NCI-H1105 treated with DMSO at 0.1 percent for 48 hours (cell line): Measurements from ENCODE around the gene NEU2.

Experiments
- DNase-seq: peaks from one replicate; lab custom pipeline; 2025; lab: John Stamatoyannopoulos, UW

The NEU2 gene

GRCh38 chr2:233032551-233033320 is at the start of gene NEU2:
TSS of gene NEU2 (plus strand) at chr2:233032672. CDS start at chr2:233032672, 0 bp downstream.
- no peak for DNase-seq

- DNase-seq, result no peak
Observed at GRCh38 chr2:232982926-232983668, 49.4 kb upstream of the NEU2 start.

DNA sequence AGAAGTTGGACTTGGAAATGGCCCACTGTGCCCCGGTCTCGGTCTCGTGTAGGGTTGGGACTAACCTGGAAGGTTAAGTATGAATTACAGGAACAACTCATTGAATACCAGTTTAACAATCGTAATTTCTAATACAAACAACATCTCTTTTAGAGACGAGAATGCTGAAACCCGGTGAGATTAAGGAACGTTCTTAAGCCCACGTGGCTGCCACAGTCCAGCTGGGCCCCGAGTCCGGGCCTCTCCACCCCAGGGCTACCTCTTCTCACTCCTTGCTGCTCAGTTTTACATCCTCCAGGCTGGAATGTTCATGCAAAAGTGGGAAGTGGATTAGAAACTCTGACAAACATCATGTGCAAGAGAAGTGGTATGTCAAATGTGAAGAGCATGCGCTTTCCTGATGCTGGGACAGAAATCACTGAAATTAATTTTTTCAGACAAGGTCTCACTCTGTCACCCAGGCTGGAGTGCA is 48.8 kb upstream of the NEU2 start:
- no peak for DNase-seq

DNA sequence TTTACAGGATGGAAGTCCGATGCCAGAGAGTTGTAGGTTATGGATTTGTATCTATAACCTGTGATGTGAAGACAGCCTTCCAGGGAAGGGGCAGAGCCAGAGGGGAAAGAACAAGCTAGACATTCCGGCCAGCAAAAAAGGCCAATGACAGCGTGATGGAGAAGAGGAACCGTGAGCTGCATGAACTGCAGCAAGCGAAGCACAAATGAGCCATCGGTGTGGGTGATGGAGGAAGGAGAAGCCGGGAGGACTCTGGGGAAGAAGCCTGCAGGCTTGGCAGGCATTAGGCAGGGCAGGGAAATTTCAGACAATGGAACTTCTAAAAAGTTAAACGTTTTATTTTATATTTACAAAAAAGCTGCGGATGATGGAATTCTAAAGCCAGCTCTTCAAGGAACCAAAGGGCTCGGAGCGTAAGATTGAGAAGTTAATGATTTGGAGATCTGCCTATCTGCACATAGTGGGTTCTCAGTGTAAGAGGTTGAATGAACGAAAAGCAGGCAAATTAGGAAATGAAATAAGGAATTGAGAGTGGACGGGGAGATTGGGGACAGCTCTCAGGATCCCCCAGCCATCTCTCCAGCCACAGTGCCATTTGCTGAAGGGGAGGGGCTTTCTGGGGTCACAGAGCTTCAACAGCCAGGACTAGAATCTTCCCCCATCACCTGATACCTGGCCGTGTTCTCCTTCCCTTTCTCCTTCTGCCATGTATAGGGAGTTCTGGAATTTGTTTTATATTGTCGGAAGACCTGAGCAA is 47.8 kb upstream of the NEU2 start:
- no peak for DNase-seq

DNA sequence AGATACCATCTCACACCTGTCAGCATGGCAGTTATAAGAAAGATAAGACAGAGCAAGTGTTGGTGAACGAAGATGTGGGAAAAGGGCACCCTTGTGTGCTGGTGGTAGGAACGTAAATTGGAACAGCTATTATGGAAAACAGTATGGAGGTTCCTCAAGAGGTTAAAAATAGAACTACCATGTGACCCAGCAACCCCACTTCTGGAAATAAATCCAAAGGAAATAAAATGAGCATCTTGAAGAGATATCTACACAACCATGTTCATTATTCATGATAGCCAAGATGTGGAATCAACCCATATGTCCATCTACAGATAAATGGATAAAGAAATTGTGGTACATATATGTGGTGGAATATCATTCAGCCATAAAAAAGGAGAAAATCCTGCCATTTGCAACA is 46.3 kb upstream of the NEU2 start:
- no peak for DNase-seq

- DNase-seq, result no peak
Observed at GRCh38 chr2:232993231-232993821, 39.1 kb upstream of the NEU2 start.

GRCh38 chr2:232994446-232994845 is 38.0 kb upstream of the NEU2 start:
- no peak for DNase-seq

DNA sequence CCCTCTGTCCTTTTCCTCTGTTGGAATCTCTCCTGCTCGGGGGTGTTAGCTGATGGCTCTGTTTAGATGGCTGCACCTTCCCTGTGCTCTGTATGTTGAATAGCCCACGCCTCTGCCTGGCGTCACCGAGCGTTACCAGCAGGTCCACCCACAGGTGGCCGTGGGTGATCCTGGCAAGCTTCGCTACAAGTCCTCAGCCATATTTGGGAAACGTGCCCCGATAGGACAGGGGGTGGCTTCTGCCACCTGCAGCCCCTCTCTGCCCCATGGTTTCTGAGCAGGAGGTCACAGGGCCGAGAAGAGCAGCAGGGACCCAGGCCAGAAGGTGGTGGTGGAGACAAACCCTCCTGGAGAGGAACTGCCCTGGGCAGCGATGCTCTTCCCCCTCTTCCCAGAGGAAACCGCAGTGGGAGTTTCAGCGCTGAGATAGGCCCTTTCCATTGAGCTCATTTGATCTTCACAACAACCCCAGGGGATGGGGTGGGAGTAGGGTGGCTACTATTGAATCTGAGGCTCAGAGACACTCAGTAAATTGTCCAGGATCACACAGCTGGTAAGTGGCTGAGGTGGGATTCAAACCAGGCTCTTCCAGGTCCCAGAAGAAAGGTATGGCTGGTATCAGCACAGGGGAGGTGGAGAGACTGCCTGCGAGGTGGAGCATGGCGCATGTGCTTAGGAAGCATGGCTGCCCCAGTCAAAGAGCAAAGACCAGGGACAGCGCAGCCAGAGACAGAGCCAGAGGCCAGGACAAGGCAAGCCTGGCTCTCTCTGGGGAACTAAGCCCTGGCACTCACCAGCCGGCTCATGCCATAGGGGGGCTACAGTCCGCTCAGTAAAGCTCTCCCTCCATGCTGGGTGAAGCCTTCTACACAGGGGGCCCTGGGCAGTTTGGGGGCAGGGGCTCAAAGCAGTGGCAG is 34.5 kb upstream of the NEU2 start:
- no peak for DNase-seq

- DNase-seq, result no peak
Observed at GRCh38 chr2:232998666-232998985, 33.8 kb upstream of the NEU2 start.

GRCh38 chr2:232999354-232999753 is 33.1 kb upstream of the NEU2 start:
- no peak for DNase-seq

DNA sequence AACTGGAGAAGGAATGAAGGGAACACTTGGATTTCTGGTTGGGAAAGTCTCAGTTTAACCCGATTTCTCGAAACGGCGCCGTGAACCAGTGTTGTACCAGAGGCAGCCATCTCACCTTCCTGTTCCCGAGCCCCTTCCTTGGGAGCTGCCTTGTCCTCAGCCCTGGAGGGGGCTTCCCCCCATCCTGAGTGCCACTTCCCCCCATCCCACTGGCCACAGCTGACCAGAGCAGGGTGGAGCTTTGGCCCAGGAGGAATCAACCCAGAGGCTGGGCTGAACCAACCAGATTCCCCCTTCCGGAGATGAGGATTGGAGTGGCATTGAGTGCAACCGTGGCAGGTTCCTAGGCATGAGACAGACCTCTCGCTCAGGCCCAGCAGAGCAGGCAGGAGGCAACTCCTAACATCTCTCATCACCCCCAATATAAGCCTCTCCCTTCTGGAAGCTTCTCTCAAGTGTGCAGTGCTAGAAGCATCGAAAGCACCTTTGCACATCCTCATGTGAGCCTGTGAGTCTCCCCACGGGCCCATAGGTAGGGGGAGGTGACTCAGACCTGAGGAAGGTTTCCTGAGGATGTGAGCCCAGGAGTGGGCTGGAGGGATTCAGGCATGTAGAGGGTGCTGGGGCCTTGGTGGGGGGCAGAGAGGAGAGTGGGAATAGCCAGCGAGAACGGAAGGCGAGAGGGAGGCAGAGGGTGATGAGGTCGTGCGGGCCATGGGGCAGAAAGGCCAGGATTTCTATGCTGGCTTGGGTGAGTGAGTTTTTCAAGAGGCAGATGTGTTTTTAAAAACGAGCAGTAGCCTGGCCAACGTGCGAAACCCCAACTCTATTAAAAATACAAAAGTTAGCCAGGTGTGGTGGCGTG is 31.4 kb upstream of the NEU2 start:
- DNase-seq, result no peak

GRCh38 chr2:233002829-233003657 is 29.4 kb upstream of the NEU2 start:
- no peak for DNase-seq

GRCh38 chr2:233003658-233004555 is 28.6 kb upstream of the NEU2 start:
- DNase-seq, result no peak

GRCh38 chr2:233005096-233005495 is 27.4 kb upstream of the NEU2 start:
- no peak for DNase-seq

DNA sequence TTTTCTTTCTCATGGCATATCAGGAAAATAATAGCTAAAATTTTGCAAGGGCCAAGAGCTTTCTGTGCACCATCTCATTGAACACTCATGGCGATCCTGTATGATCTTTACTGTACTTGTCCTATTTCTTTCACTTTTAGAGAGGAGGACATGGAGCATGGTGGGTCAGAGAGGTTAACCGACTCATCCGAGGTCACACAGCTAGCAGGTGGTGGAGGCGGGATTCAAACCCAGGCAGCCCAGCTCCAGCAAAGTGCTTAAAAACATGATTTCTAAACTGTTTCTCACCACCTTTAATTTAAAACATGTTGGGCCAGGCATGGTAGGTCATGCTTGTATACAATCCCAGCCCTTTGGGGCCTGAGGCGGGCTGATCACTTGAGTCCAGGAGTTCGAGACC is 25.8 kb upstream of the NEU2 start:
- no peak for DNase-seq

DNA sequence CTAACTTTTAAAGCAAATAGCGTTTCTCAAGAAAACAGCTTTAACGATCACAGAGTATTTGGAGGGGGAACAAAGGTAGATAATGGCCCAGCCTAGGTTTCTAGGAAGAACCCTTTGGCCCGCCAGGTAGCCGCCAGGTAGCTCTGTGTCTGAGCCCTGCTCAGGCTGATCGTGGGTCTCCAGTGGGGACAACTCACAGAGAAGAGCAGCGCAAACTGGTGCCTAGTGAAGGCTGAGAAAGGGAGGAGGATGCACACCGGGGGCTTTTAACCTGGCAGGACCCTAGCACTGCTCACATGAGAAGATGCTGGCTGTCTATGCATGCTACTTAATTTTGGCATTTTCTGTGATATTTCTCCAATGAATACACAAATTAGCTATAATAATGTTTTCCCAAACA is 25.2 kb upstream of the NEU2 start:
- DNase-seq, result no peak

DNA sequence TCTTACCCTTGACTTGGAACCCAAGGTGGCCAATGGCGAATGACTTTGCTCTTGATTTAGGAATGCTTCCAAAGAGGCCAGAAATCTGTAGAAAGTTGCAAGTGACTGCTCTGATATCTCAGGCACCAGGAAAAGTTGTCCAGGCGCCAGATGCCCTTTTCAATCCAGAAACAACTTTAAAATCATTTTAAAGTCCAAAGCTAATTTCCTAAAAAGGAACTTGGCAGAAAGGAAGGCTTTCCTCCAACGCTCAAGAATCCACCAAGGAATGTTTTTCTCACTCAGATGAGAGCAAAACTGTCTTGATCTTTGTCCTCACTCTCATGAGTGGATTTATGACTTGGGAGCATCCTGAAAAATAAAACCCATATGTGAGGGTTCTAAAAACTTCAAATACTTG is 24.7 kb upstream of the NEU2 start:
- DNase-seq, result no peak

DNA sequence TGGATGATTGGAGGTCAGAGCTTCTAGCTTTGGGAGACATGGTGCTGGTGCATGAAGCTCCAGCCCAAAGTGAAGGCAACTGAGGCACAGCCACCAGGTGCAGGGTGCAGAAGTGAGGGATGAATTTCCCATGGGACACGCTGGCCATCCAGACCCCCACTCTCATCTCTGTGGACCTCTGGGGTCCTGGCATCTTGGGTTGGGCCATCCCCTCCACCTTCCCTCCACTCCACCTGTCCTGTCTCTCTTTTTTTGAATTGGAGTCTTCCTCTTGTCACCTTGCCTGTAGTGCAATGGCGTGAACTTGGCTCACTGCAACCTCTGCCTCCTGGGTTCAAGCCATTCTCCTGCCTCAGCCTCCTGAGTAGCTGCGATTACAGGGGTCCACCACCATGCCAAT is 22.8 kb upstream of the NEU2 start:
- DNase-seq, result no peak
